Fibroblast of skin of back (primary cell): ENCODE results near the gene ATG7.
"Not testable (repeated sequence)": the region's sequence is repeated elsewhere in the genome, so short reads cannot be mapped to it uniquely, and the experiment has no call there.

Experiments used
- DNase-seq: peaks from one replicate; pipeline ENCODE4 v3.0.0-alpha.2; 2013

ATG7 gene

GRCh38 chr3:11570789-11571495 is 298.7 kb downstream of the ATG7 start:
- DNase-seq = no peak

- DNase-seq = not testable (repeated sequence)
Observed at GRCh38 chr3:11572660-11573059, 300.5 kb downstream of the ATG7 start.

- peak; percentile 40 for DNase-seq
Observed at GRCh38 chr3:11574981-11575669, 302.9 kb downstream of the ATG7 start.

- DNase-seq = no peak
Observed at GRCh38 chr3:11575677-11576076, 303.5 kb downstream of the ATG7 start.

GRCh38 chr3:11576453-11576852 is 304.3 kb downstream of the ATG7 start:
- DNase-seq = peak; percentile 84

DNA sequence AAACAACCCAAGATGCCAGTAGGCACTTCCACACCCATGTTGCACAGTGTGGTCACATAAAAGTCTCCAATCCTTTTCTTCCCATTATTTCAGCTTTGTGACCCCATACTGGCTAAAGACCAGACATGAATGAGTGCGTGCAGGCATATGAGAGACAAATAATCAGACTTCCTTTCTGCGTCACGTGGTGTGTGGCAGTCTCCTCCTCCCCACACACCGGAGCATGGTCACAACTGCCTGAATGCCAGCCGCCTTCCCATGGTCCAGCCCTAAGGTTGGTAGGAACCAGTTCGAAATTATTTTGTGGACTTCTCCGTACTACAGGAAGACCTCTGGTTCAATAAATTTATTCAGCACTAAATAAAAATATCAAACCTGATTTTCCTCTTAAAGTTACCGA is 306.0 kb downstream of the ATG7 start:
- no peak for DNase-seq

GRCh38 chr3:11580645-11581044 is 308.4 kb downstream of the ATG7 start:
- no peak for DNase-seq

DNA sequence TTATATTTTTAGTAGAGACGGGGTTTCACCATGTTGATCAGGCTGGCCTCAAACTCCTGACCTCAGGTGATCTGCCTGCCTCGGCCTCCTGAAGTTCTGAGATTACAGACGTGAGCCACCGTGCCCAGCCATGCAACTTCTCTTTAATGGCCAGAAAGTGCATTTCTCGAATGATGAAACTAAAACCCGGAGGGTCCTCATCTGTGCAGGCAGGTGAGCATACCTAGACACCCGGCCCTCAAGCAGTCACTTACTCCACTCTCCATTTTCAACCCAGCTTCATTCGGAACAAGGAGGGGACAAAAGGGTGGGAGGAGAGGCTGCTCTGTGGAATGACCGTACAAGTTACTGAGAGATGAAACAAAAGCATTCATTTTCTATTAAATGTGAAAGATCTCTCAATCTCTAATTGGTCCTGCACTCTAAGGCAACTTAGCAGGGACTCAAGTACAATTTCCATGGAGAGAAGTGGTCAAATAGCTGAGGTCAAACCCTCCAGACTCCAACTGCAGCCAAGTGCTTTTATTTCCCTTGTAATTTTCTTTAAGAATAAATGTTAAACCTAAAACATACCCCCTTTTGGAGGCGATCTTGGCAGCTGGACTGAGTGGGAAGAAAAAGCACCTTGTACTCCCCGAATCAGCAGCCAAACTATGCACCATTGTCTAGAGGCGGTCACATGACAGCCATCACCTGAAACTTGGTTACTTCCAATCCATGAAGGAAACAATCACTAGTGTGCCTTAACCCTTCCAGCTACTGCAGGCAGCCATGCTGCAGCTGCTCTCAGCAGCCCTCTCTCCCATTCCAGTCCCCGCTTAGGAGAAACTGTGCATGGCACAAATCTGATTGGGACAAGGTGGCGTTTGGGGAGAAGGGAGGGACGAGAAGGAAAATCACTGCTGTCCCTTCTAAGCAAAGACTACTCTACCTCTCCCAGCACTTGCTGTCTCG is 309.3 kb downstream of the ATG7 start:
- no peak for DNase-seq

DNA sequence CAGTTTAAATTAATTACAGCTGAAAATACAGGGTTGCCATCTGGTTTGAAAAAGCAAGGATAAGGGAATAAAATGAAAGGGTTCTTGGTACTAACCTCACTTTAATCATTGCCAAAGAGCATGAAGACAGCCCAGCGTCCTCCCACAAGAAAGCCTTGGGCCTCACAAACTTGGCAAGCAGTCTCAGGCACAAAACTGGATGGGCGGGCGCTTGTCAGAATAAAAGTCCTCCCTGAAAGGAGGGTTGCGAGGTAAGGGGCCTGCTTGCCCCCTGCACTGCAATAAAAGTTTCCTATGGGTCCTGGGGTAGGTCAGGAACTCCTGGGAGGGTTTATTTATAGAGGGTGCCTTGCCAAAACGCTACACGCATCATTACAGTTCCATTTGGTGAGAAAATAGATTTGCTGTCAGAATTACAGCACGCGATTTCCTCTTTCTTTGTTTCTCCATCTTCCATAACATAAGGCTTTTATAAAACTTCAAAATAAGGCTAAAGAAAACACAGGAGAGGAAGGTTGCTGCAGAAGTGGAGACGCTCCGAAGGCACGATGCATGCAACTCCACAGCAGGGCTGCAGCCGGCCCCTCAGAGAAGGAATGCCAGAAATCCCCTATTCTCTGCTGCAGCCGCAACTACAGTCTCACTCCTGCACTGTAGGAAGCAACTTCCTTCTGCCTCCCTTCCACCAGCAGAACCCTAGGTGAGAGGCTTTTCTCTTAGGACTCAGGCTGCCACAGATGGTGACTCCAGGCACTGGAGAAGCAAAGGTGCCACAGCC is 310.2 kb downstream of the ATG7 start:
- DNase-seq = peak; percentile 82

GRCh38 chr3:11583235-11583634 is 311.0 kb downstream of the ATG7 start:
- no peak for DNase-seq

DNA sequence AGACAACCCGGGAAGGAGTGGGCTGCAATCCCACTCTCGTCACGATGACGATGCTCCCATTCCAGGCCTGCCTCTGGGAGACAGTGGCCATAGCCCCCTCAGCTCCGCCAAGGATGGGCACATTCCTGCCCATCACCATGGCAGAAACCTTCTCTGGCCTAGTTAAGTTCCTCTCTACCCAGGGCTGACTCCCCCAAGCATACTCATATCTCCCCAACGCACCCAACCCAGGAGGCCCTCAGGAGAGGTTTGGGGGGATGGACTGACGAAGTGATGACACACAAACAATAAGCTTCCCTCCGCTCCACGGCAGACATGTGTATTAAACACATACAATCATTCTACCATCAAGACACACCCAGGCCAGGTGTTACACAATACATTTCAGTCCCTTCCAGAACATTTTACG is 311.4 kb downstream of the ATG7 start:
- DNase-seq = peak; percentile 36

GRCh38 chr3:11584570-11584969 is 312.4 kb downstream of the ATG7 start:
- no peak for DNase-seq

DNA sequence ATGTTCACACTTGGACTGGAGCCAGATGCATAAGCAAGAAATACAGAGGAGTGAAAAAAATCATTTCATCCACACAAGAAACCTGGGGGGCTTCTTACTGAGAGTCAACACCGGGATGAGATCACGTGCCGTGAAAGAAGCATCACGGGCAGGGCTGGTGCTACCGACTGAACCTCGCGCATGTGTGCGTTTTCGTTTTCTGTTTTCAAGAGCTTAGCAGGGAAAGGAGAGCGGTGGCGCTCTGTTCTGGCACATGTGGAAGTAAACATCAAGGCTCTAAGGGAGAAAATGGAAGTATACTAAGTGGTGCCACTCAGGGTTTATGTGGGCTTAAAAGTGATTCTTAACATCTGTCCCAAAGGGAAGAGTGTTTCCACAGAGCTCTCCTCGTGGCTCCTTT is 315.6 kb downstream of the ATG7 start:
- DNase-seq = no peak

- no peak for DNase-seq
Observed at GRCh38 chr3:11588338-11588737, 316.1 kb downstream of the ATG7 start.

GRCh38 chr3:11588755-11589154 is 316.6 kb downstream of the ATG7 start:
- DNase-seq = no peak

DNA sequence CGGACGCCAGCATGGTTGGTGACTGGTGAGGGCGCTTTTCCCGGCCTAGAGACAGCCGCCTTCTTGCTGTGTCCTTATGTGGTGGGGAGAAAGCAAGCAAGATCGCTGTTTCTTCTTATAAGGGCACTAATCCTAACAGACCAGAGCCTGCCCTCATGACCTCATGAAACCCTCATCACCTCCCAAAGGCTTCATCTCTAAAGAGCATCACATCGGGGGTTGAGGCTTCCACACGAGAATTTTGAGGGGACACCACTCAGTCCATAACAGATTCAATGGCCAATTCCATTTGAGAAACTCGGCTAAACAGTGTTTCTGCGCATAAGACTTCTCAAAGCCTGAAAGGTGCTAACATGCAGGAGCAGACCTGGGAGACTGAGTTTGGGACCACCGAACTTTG is 317.5 kb downstream of the ATG7 start:
- no peak for DNase-seq

- DNase-seq = peak; percentile 87
Observed at GRCh38 chr3:11591002-11591355, 318.8 kb downstream of the ATG7 start.

- DNase-seq = peak; percentile 63
Observed at GRCh38 chr3:11591391-11592282, 319.4 kb downstream of the ATG7 start.

GRCh38 chr3:11592445-11593298 is 320.5 kb downstream of the ATG7 start:
- peak; percentile 65 for DNase-seq

GRCh38 chr3:11593318-11594034 is 321.3 kb downstream of the ATG7 start:
- no peak for DNase-seq
